Measurements from ENCODE around the gene STARD9.
A peak's percentile ranks its signal among the peaks of the same experiment; 100 is the strongest.

STARD9 gene

GRCh38 chr15:42627485-42627884, 52.1 kb downstream of the STARD9 start:
- H3K4me3 ChIP-seq (replicated peaks; ENCODE audit: low read depth, low read length) = no peak overlapping the region
- no peak for DNase-seq (ENCODE audit: low read depth)

GRCh38 chr15:42628761-42629160, 53.4 kb downstream of the STARD9 start:
- no peak overlapping the region for H3K4me3 ChIP-seq (replicated peaks; ENCODE audit: low read depth, low read length)
- no peak for DNase-seq (ENCODE audit: low read depth)
- TF ChIP-seq CTCF (IDR thresholded peaks at IDR 0.05; ENCODE audit: low read length, missing control alignments) = no peak

More at GRCh38 chr15:42627485-42627884, 52.1 kb downstream of the STARD9 start:
- TF ChIP-seq CTCF (IDR thresholded peaks at IDR 0.05; ENCODE audit: low read length, missing control alignments) = no peak

- no peak for DNase-seq (ENCODE audit: low read depth)
- H3K4me3 ChIP-seq (replicated peaks; ENCODE audit: low read depth, low read length) = no peak overlapping the region
- no peak for TF ChIP-seq CTCF (IDR thresholded peaks at IDR 0.05; ENCODE audit: low read length, missing control alignments)
These were observed 56.8 kb downstream of the STARD9 start for GRCh38 chr15:42632105-42632675.

- H3K4me3 ChIP-seq (replicated peaks; ENCODE audit: low read depth, low read length) = no peak overlapping the region
- peak; percentile 10 for DNase-seq (ENCODE audit: low read depth)
- TF ChIP-seq CTCF (IDR thresholded peaks at IDR 0.05; ENCODE audit: low read length, missing control alignments) = no peak
These were observed 64.7 kb downstream of the STARD9 start for GRCh38 chr15:42640109-42640508.

- DNase-seq (ENCODE audit: low read depth) = peak; percentile 90
- TF ChIP-seq CTCF (IDR thresholded peaks at IDR 0.05; ENCODE audit: low read length, missing control alignments) = peak; percentile 98
- H3K4me3 ChIP-seq (replicated peaks; ENCODE audit: low read depth, low read length) = no peak overlapping the region
These were observed 75.0 kb downstream of the STARD9 start for GRCh38 chr15:42650208-42651066.

- no peak for TF ChIP-seq CTCF (IDR thresholded peaks at IDR 0.05; ENCODE audit: low read length, missing control alignments)
- H3K4me3 ChIP-seq (replicated peaks; ENCODE audit: low read depth, low read length) = no peak overlapping the region
- DNase-seq (ENCODE audit: low read depth) = no peak
These were observed 90.4 kb downstream of the STARD9 start for GRCh38 chr15:42665827-42666226.

Measured in fibroblast of pulmonary artery (primary cell).